ENCODE data around the gene CTXND2.
A peak's percentile ranks its signal among the peaks of the same experiment; 100 is the strongest.

CTXND2 gene

GRCh38 chr1:150902346-150902745 lies 15.4 kb downstream of the CTXND2 start:
- H3K9me3 ChIP-seq (ENCODE audit: control insufficient read depth, low read length) = no peaks in the 10 kb centered on the region
- no peak overlapping the region for H3K9ac ChIP-seq (ENCODE audit: low read length)
- no peaks in the 10 kb centered on the region for H3K4me1 ChIP-seq (ENCODE audit: control insufficient read depth, insufficient read depth, low read length)
- H3K36me3 ChIP-seq (ENCODE audit: control insufficient read depth, insufficient read depth, low read length) = no peaks in the 10 kb centered on the region
- no peaks in the 10 kb centered on the region for H3K27me3 ChIP-seq (ENCODE audit: control insufficient read depth, insufficient read depth, low read length)
- H3K4me3 ChIP-seq (ENCODE audit: low read length) = no peak overlapping the region

GRCh38 chr1:150902751-150903150 lies 15.8 kb downstream of the CTXND2 start:
- H3K4me1 ChIP-seq (ENCODE audit: control insufficient read depth, insufficient read depth, low read length) = no peaks in the 10 kb centered on the region
- no peak overlapping the region for H3K9ac ChIP-seq (ENCODE audit: low read length)
- no peak overlapping the region for H3K4me3 ChIP-seq (ENCODE audit: low read length)
- no peaks in the 10 kb centered on the region for H3K36me3 ChIP-seq (ENCODE audit: control insufficient read depth, insufficient read depth, low read length)
- no peaks in the 10 kb centered on the region for H3K27me3 ChIP-seq (ENCODE audit: control insufficient read depth, insufficient read depth, low read length)
- H3K9me3 ChIP-seq (ENCODE audit: control insufficient read depth, low read length) = no peaks in the 10 kb centered on the region

- no peak overlapping the region for H3K9ac ChIP-seq (ENCODE audit: low read length)
- no peaks in the 10 kb centered on the region for H3K4me1 ChIP-seq (ENCODE audit: control insufficient read depth, insufficient read depth, low read length)
- H3K36me3 ChIP-seq (ENCODE audit: control insufficient read depth, insufficient read depth, low read length) = no peaks in the 10 kb centered on the region
- H3K9me3 ChIP-seq (ENCODE audit: control insufficient read depth, low read length) = no peaks in the 10 kb centered on the region
- H3K27me3 ChIP-seq (ENCODE audit: control insufficient read depth, insufficient read depth, low read length) = no peaks in the 10 kb centered on the region
- no peak overlapping the region for H3K4me3 ChIP-seq (ENCODE audit: low read length)
Measured at GRCh38 chr1:150905301-150905700, 18.4 kb downstream of the CTXND2 start.

GRCh38 chr1:150906329-150906728 lies 19.4 kb downstream of the CTXND2 start:
- H3K9me3 ChIP-seq (ENCODE audit: control insufficient read depth, low read length) = no peaks in the 10 kb centered on the region
- no peaks in the 10 kb centered on the region for H3K36me3 ChIP-seq (ENCODE audit: control insufficient read depth, insufficient read depth, low read length)
- no peaks in the 10 kb centered on the region for H3K4me1 ChIP-seq (ENCODE audit: control insufficient read depth, insufficient read depth, low read length)
- H3K27me3 ChIP-seq (ENCODE audit: control insufficient read depth, insufficient read depth, low read length) = no peaks in the 10 kb centered on the region
- no peak overlapping the region for H3K9ac ChIP-seq (ENCODE audit: low read length)
- H3K4me3 ChIP-seq (ENCODE audit: low read length) = no peak overlapping the region

- no peaks in the 10 kb centered on the region for H3K4me1 ChIP-seq (ENCODE audit: control insufficient read depth, insufficient read depth, low read length)
- H3K9ac ChIP-seq (ENCODE audit: low read length) = no peak overlapping the region
- H3K27me3 ChIP-seq (ENCODE audit: control insufficient read depth, insufficient read depth, low read length) = no peaks in the 10 kb centered on the region
- H3K9me3 ChIP-seq (ENCODE audit: control insufficient read depth, low read length) = no peaks in the 10 kb centered on the region
- no peak overlapping the region for H3K4me3 ChIP-seq (ENCODE audit: low read length)
- no peaks in the 10 kb centered on the region for H3K36me3 ChIP-seq (ENCODE audit: control insufficient read depth, insufficient read depth, low read length)
Measured at GRCh38 chr1:150906813-150907212, 19.9 kb downstream of the CTXND2 start.

GRCh38 chr1:150909585-150910180 lies 22.7 kb downstream of the CTXND2 start:
- no peaks in the 10 kb centered on the region for H3K36me3 ChIP-seq (ENCODE audit: control insufficient read depth, insufficient read depth, low read length)

GRCh38 chr1:150912623-150913022 lies 25.7 kb downstream of the CTXND2 start:
- no peaks in the 10 kb centered on the region for H3K36me3 ChIP-seq (ENCODE audit: control insufficient read depth, insufficient read depth, low read length)
- no peaks in the 10 kb centered on the region for H3K4me1 ChIP-seq (ENCODE audit: control insufficient read depth, insufficient read depth, low read length)
- H3K27me3 ChIP-seq (ENCODE audit: control insufficient read depth, insufficient read depth, low read length) = no peaks in the 10 kb centered on the region
- H3K4me3 ChIP-seq (ENCODE audit: low read length) = no peak overlapping the region
- no peaks in the 10 kb centered on the region for H3K9me3 ChIP-seq (ENCODE audit: control insufficient read depth, low read length)
- H3K9ac ChIP-seq (ENCODE audit: low read length) = no peak overlapping the region

More at GRCh38 chr1:150909585-150910180, 22.7 kb downstream of the CTXND2 start:
- no peak overlapping the region for H3K4me3 ChIP-seq (ENCODE audit: low read length)
- no peaks in the 10 kb centered on the region for H3K4me1 ChIP-seq (ENCODE audit: control insufficient read depth, insufficient read depth, low read length)
- H3K27me3 ChIP-seq (ENCODE audit: control insufficient read depth, insufficient read depth, low read length) = no peaks in the 10 kb centered on the region
- H3K9ac ChIP-seq (ENCODE audit: low read length) = no peak overlapping the region
- no peaks in the 10 kb centered on the region for H3K9me3 ChIP-seq (ENCODE audit: control insufficient read depth, low read length)

- Histone ChIP-seq H3K27me3 (ENCODE audit: control insufficient read depth, insufficient read depth, low read length) (no peaks in the 10 kb centered on the region), H3K9ac (ENCODE audit: low read length) (no peak overlapping the region), H3K4me3 (ENCODE audit: low read length) (no peak overlapping the region), H3K9me3 (ENCODE audit: control insufficient read depth, low read length) (no peaks in the 10 kb centered on the region), H3K36me3 (ENCODE audit: control insufficient read depth, insufficient read depth, low read length) (no peaks in the 10 kb centered on the region), H3K4me1 (ENCODE audit: control insufficient read depth, insufficient read depth, low read length) (no peaks in the 10 kb centered on the region)
Measured at GRCh38 chr1:150917387-150917786, 30.5 kb downstream of the CTXND2 start.

- H3K4me1 ChIP-seq (ENCODE audit: control insufficient read depth, insufficient read depth, low read length) = no peaks in the 10 kb centered on the region
- H3K9ac ChIP-seq (ENCODE audit: low read length) = no peak overlapping the region
- no peaks in the 10 kb centered on the region for H3K36me3 ChIP-seq (ENCODE audit: control insufficient read depth, insufficient read depth, low read length)
- H3K27me3 ChIP-seq (ENCODE audit: control insufficient read depth, insufficient read depth, low read length) = no peaks in the 10 kb centered on the region
- H3K4me3 ChIP-seq (ENCODE audit: low read length) = no peak overlapping the region
- no peaks in the 10 kb centered on the region for H3K9me3 ChIP-seq (ENCODE audit: control insufficient read depth, low read length)
Measured at GRCh38 chr1:150922519-150922975, 35.6 kb downstream of the CTXND2 start.

GRCh38 chr1:150925080-150925479 lies 38.1 kb downstream of the CTXND2 start:
- H3K9ac ChIP-seq (ENCODE audit: low read length) = peak overlapping the region; percentile 55
- H3K4me3 ChIP-seq (ENCODE audit: low read length) = no peak overlapping the region
- no peaks in the 10 kb centered on the region for H3K36me3 ChIP-seq (ENCODE audit: control insufficient read depth, insufficient read depth, low read length)
- H3K4me1 ChIP-seq (ENCODE audit: control insufficient read depth, insufficient read depth, low read length) = no peaks in the 10 kb centered on the region
- H3K27me3 ChIP-seq (ENCODE audit: control insufficient read depth, insufficient read depth, low read length) = no peaks in the 10 kb centered on the region
- H3K9me3 ChIP-seq (ENCODE audit: control insufficient read depth, low read length) = no peaks in the 10 kb centered on the region

GRCh38 chr1:150926097-150926741 lies 39.3 kb downstream of the CTXND2 start, which contains the start of gene SETDB1:
Gene SETDB1 (plus strand): TSS chr1:150926363. CDS start chr1:150927715, 1,352 bp downstream.
- peak within 1 kb of the TSS; percentile 93 for H3K4me3 ChIP-seq (ENCODE audit: low read length)

GRCh38 chr1:150927624-150928023 lies 40.7 kb downstream of the CTXND2 start:
- H3K9me3 ChIP-seq (ENCODE audit: control insufficient read depth, low read length) = no peaks in the 10 kb centered on the region
- no peaks in the 10 kb centered on the region for H3K4me1 ChIP-seq (ENCODE audit: control insufficient read depth, insufficient read depth, low read length)
- no peak overlapping the region for H3K4me3 ChIP-seq (ENCODE audit: low read length)
- no peaks in the 10 kb centered on the region for H3K27me3 ChIP-seq (ENCODE audit: control insufficient read depth, insufficient read depth, low read length)
- no peak overlapping the region for H3K9ac ChIP-seq (ENCODE audit: low read length)
- no peaks in the 10 kb centered on the region for H3K36me3 ChIP-seq (ENCODE audit: control insufficient read depth, insufficient read depth, low read length)

More at GRCh38 chr1:150926097-150926741, 39.3 kb downstream of the CTXND2 start, which contains the start of gene SETDB1:
- no peaks in the 10 kb centered on the region for H3K36me3 ChIP-seq (ENCODE audit: control insufficient read depth, insufficient read depth, low read length)
- no peaks in the 10 kb centered on the region for H3K27me3 ChIP-seq (ENCODE audit: control insufficient read depth, insufficient read depth, low read length)
- no peaks in the 10 kb centered on the region for H3K9me3 ChIP-seq (ENCODE audit: control insufficient read depth, low read length)
- H3K9ac ChIP-seq (ENCODE audit: low read length) = peak within 1 kb of the TSS; percentile 98
- H3K4me1 ChIP-seq (ENCODE audit: control insufficient read depth, insufficient read depth, low read length) = no peaks in the 10 kb centered on the region

Data from mucosa of stomach (tissue), 1 donor.